ENCODE results near the gene EFCAB6.

GRCh38 chr22:43858156-43858895 is 46.2 kb upstream of the EFCAB6 start:
- TF ChIP-seq TCF12 (IDR thresholded peaks at IDR 0.05; ENCODE audit: low read depth) (no peak), FOXM1 (IDR thresholded peaks at IDR 0.05; ENCODE audit: borderline replicate concordance, low read depth) (no peak), MAX (IDR thresholded peaks at IDR 0.05) (no peak), REST (IDR thresholded peaks at IDR 0.05; ENCODE audit: low read depth) (no peak), CEBPB (IDR thresholded peaks at IDR 0.05) (no peak), NFIC (IDR thresholded peaks at IDR 0.05) (no peak), EP300 (IDR thresholded peaks at IDR 0.05; ENCODE audit: borderline replicate concordance) (no peak), EGR1 (IDR thresholded peaks at IDR 0.05) (no peak), YY1 (IDR thresholded peaks at IDR 0.05; ENCODE audit: low read depth) (no peak), TAF1 (IDR thresholded peaks at IDR 0.05; ENCODE audit: low read depth) (no peak), CREB1 (IDR thresholded peaks at IDR 0.05; ENCODE audit: low read depth) (no peak), RAD21 (IDR thresholded peaks at IDR 0.05; ENCODE audit: low read depth) (no peak), TEAD4 (IDR thresholded peaks at IDR 0.05) (no peak), USF1 (IDR thresholded peaks at IDR 0.05) (no peak)

All from Ishikawa (cell line).